ENCODE measurements around the gene SMIM44. TPM values are rescaled to one million over a fixed set of nuclear protein-coding genes. Genes with fewer than 3 reads are reported as not detected.
A peak's percentile ranks its signal among the peaks of the same experiment; 100 is the strongest.

Gene SMIM44
- total RNA-seq, 1 experiment from 2014 or later = not detected

DNA sequence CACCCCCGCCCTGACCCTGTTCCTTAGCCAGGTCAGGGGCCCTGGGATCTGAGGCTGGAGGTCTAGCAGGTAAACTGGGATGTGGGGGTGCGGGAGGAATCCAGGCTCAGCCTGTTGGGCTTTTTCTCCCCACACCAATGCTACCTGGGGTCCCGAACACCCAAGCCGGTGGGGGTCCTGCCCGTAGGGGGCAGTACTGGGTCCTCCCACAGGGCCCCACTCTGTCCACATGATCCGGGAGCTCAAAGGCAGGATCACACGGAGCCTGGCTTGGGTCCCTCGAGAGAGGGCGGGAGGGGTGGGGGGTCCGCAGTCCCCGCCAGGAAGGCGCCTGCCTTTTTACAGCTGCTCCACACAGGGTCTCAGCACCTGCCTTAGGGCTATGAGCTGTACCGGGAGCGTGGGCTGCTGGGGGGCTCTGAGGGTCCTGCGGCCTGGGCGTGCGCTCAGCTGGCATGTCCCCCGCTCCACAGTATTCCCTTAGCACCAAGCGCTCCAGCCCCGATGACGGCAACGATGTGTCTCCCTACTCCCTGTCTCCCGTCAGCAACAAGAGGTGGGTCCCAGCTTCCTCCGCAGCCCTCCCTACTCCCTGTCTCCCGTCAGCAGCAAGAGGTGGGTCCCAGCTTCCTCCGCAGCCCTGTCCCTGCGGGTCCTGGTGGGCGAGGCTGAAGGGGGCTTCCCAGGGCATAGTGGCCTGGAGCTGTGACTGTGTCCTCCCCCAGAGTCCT, 43.4 kb upstream of the SMIM44 start:
- Histone ChIP-seq H3K56ac (ENCODE audit: insufficient read length, low read depth, low read length) (no peak overlapping the region), H3K23me2 (ENCODE audit: insufficient read length, low read depth, low read length, poor library complexity, severe bottlenecking) (no peaks in the 10 kb centered on the region), H3K79me1 (ENCODE audit: insufficient read depth, low read depth, low read length, poor library complexity, severe bottlenecking) (no peaks in the 10 kb centered on the region), H4K91ac (ENCODE audit: insufficient read length, low read depth, low read length) (no peak overlapping the region), H3K79me2 (ENCODE audit: insufficient read depth, low read length) (no peaks in the 10 kb centered on the region), H3K14ac (ENCODE audit: insufficient read depth, low read length) (no peak overlapping the region), H3K4ac (ENCODE audit: low read depth, low read length) (no peak overlapping the region), H2BK15ac (ENCODE audit: low read depth, low read length) (no peak overlapping the region), H3K23ac (ENCODE audit: insufficient read length, low read depth, low read length) (no peak overlapping the region), H3K18ac (ENCODE audit: insufficient read length, low read depth, low read length) (no peak overlapping the region), H2BK120ac (ENCODE audit: low read depth, low read length, poor library complexity, severe bottlenecking) (no peak overlapping the region), H3K9me3 (ENCODE audit: control insufficient read depth, low read depth, low read length) (no peaks in the 10 kb centered on the region), H3K4me2 (ENCODE audit: insufficient read depth, insufficient read length, low read length) (no peak overlapping the region), H3K9ac (ENCODE audit: extremely low read depth, insufficient read length, low read length) (no peak overlapping the region), H2BK12ac (ENCODE audit: insufficient read length, low read depth, low read length) (no peak overlapping the region), H3K27ac (ENCODE audit: insufficient read length, low read depth, low read length) (no peak overlapping the region), H2BK20ac (ENCODE audit: low read depth, low read length, poor library complexity, severe bottlenecking) (no peak overlapping the region), H4K20me1 (ENCODE audit: control insufficient read depth, insufficient read depth, insufficient read length) (no peaks in the 10 kb centered on the region), H2BK5ac (ENCODE audit: insufficient read length, low read length) (no peak overlapping the region), H2AFZ (ENCODE audit: low read length) (no peak overlapping the region), H2AK5ac (ENCODE audit: insufficient read length, low read length) (no peak overlapping the region), H4K8ac (replicated peaks; ENCODE audit: insufficient read length, low read depth, low read length) (no peak overlapping the region), H3K27me3 (ENCODE audit: insufficient read depth, low read length) (no peaks in the 10 kb centered on the region), H3K4me1 (ENCODE audit: insufficient read depth, low read length) (no peaks in the 10 kb centered on the region), H4K5ac (ENCODE audit: insufficient read length, low read depth, low read length) (no peak overlapping the region), H3T11ph (ENCODE audit: low read length) (no peak overlapping the region)
- DNase-seq = no peak
- H3K9me3 Mint-ChIP-seq = no peaks in the 10 kb centered on the region
- H3K36me3 Mint-ChIP-seq (ENCODE audit: insufficient read depth in 1 of 3, low read depth in 3 of 3) = peaks cover 12 to 36% (median 33%) of the 10 kb centered on the region in 3 experiments; a peak in 6 of 7 replicates
- WGBS (ENCODE audit: extremely low coverage, insufficient read length, low lambda C conversion rate) = no CpG with 5 or more reads among the region's 28 CpGs
- H3K4me1 Mint-ChIP-seq = no peaks in the 10 kb centered on the region
- H3K4me3 Mint-ChIP-seq = no peak overlapping the region
- peak; percentile 53 for TF ChIP-seq CTCF (conservative IDR thresholded peaks at IDR 0.05)
- no peak overlapping the region for H3K27ac Mint-ChIP-seq
- H3K27me3 Mint-ChIP-seq (ENCODE audit: low read depth) = no peaks in the 10 kb centered on the region
